DMS53 treated with DMSO at 0.1 percent for 48 hours (cell line): ENCODE measurements around the gene UIMC1.

Experiments used
- DNase-seq: peaks from one replicate; lab custom pipeline; 2025; ENCODE audit not compliant: unreplicated experiment; lab: John Stamatoyannopoulos, UW

The UIMC1 gene

DNA sequence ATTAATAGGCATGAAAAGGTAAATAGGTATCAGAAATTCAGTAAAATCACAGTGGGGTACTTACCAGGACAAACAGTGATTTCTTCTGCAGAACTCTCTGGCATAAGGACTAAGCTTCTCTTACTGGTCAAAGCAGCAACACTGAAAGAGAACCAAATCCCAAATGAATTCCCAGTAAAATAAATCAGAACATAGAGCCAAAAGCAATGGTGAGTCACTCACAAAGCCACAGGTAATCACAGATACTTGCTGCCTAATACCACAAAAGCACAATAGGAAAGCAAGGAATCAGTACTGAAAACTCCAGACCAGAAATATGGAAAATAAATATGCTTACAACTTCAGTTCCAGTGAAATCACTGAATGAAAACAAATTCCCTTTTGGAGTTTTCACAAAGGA lies 50.7 kb downstream of the UIMC1 start:
- no peak for DNase-seq

DNA sequence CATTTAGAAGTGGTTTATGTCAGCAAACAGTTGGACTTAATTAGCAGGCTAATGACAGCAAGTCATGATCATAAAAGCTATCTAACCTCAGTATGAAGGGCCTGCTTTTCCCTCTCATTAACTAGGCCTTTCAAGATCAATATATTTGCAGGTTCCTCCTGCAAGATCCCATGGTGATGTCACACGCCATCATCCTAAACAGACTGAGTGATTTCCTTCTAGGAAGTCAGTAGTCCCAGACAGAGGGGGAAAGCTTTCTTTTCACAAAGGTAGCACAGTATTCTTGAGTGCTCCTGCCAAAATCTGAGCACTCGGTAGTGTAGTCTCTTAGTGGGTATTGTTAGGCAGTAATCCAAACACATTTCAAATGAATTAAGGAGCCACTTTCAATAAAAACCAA lies 52.5 kb downstream of the UIMC1 start:
- no peak for DNase-seq

DNA sequence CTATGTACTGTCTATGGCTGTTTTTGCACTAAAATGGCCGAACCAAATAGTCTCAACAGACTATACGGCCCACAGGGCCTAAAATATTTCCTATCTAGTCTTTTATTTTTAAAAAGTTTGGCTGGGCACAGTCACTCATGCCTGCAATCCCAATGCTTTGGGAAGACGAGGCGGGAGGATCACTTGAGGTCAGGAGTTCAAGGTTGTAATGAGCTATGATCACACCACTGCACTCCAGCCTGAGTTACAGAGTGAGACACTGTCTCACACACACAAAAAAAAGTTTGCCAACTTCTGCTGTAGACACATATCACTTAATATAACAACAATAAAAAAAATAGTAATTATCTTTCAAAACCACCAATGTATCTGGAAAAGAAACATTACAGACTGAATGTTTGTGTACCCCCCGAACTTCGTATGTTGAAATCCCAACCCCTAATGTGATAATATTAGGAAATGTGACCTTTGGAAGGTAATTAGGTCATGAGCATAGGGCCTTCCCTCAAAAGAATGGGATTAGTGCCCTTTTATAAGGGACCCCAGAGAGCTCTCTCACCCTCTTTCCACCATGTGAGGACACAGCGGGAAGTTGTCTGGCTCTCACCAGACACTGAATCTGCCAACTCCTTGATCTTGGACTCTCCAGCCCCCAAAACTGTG lies 53.9 kb downstream of the UIMC1 start:
- DNase-seq = no peak

DNA sequence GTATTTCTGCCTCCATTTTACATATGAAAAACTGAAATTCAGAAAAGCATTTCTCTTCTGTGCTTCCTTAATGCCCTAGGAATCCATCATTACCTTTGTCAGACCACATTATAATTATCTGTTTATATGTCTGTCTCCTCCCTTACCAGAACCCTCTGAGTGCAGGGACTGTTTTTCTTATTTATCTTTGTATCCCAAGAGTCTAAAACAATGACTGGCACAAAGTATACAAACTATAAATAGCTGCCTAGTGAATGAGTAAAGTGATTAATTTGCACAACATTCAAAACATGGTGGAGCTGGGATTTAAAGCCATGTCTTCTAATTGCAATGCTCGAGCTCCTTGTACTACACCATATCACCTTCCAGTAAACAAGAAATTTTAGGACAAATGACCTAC lies 58.1 kb downstream of the UIMC1 start:
- DNase-seq = no peak

DNA sequence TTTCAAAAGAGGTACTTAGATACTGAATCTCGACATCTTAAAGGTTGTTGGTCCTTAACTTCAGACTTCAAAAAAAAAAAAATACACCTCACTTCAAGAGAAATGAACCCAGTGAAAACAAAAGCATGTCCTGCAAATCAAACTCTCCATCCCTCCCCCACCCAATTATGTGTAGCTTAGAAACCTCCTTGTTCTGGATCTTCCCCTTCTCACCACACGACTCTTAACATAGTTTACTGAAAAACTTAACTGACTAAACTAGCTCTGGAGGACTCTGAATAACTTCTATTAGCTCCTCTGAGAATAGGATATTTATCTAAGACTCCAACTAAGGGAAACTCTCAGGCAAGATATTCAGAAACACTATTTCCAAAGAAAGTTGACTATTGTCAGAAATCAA lies 58.7 kb downstream of the UIMC1 start:
- DNase-seq = no peak

DNA sequence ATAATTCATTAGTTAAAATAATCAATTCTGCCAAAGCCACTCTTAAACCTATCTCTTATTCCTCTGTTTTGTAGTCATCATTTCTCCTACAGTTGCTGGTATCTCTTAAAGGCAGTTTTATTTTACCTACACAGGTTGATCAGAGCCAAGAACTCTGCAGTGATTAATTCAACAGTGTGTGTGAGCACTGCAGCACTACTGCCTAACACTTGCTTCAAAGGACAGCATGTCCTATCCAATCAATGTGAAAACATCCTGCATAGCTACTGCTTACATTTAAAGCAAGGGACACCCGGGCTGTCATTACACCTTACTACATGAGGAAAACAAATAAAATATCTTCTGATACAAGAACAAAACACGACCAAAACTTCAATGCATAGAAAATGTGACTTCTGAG lies 62.3 kb downstream of the UIMC1 start:
- no peak for DNase-seq

DNA sequence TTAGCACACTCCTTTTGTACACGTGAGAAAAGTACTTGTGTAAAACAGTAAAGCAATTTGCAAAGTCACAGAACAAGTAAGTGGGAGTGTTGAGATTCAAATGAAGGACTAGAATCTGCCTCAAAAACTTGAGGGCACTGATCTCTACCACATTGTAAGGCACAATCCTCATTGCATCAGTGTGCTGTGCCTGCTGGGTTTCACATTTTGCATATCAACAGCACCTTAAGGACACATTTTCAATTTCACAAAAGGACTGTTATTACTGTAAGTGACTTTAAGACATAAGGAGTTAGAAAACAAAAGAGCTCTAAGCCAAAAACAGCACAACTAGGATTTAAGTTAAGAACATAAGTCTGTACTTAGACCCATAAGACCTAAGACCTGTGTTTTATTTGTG lies 62.8 kb downstream of the UIMC1 start:
- DNase-seq = no peak

DNA sequence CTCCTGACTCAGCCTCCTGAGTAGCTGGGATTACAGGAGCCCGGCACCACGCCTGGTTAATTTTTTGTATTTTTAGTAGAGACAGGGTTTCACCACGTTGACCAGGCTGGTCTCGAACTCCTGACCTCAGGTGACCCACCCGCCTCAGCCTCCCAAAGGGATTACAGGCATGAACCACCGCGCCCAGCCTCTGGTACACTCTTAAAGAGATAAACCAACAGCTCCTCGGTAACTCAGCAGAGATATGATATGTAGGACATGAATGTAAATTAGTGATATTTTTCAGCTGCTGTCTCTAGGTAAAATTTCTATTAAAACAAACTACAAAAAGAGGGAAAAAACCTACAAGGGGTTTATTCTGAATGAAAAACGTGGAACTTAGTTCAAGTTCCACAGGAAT lies 64.6 kb downstream of the UIMC1 start:
- DNase-seq = no peak

DNA sequence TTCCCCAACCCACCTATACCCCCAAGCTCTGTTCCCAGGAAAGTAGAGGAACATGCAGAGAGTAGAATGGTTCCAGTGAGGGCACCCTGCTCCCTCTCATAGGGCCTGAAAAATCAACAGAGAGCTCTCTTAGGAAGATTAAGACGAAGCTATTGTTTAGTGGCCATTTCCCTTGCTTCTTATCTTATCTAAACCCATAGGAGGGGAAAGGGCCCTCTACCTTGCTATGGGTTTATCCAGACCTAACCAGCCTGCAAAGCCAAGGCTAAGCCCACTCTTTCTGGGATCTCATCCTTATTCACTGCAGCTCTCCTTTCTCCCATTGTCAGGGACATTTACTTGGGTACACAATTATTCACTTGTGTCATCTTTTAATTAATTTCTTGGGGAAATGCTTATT lies 68.1 kb downstream of the UIMC1 start:
- DNase-seq = no peak

DNA sequence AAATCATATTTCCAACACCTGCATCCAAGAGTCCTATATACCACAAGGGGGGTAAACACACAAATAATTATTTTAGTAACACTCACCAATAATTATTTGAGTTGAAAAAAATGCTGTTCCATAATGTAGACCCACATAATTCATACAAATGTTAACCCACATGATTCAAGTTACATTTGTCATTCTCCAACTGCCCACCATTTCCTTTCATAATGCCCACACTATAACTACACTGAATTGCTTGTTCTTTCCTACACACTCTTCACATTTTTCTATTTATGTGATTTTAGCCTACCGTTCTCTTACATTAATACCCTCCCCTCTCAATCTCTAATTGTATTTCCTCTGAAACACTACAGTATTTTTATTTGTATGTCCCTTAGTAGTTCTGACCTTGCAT lies 71.6 kb downstream of the UIMC1 start:
- DNase-seq = no peak

DNA sequence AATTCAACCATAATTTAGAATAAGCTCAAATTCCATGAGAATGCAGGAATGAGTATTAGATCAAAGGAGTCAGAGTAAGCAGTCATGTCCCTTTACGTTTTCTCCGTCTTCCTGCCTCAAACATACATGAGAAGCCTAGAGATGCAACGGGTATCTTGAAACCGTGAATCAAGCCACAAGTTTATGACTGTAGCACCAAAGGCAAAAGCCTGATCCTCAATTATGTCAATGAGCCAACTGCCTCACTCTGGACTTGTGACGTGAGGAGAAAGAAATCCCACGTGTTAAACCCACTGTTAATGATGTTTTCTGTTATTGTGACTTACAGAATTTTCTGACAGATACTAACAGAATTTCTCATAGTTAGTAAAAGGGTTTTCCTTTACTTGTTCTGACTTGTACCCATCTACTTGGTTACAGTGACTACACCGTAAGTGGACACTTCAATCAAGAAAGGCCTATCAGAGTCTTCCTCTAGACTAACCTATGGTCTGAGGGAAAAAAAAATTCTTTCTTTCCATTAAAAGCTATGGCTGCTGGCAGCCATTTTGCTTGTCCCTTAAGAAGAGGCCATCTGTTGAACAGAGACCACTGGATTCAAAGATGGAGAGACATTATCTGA lies 72.2 kb downstream of the UIMC1 start:
- DNase-seq = no peak

DNA sequence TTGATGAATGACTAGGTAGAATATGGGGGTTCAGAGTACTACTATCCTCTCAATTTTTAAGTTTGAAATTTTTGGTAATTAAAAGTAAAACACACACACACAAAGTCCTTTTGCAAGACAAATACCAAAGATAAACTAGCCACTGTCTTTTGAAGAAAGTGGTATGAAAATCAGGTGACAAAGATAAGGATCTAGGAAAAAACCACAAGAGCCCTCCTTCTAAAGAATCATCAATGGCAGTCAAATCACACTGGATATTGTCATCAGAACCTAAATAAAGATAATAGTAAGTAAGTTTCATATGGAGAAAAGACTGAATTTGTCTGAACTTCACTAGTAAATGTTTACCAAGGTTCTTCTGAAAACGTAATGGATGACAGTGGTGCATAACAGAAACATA lies 76.9 kb downstream of the UIMC1 start:
- no peak for DNase-seq

DNA sequence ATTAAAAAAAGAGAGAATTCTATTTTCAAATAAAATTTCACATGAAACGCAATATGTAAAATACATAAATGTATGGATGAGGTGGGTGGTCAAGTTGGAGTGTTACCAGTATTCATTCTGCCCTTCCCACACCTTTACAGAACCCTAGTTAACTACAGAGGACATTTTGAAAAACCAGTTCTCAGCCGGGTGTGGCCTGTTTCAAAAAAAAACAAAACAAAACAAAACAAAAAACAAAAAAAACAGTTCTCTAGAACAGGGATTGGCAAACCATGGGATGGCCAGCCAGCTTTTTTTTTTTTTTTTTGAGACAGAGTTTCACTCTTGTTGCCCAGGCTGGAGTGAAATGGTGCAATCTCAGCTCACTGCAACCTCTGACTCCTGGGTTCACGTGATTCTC lies 79.0 kb downstream of the UIMC1 start:
- DNase-seq = no peak

DNA sequence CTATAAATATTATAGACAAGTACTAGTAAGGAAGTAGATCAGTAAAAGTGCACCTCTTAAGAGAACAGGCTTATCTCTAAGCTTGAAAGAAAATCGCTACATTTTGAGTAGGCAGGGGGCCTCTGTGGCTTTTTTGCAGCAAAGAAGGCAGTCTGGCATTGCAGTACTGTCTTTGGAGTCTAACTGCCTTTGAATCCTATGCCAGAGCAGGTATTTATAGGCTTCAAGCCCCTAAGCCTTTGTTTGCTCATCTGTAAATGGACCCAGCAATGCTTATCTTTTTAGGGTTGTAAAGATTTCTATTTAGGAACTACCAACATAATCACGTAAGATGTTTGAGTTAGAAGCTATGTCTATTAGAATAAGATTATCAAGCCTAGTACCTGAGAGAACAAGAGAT lies 83.8 kb downstream of the UIMC1 start:
- no peak for DNase-seq

DNA sequence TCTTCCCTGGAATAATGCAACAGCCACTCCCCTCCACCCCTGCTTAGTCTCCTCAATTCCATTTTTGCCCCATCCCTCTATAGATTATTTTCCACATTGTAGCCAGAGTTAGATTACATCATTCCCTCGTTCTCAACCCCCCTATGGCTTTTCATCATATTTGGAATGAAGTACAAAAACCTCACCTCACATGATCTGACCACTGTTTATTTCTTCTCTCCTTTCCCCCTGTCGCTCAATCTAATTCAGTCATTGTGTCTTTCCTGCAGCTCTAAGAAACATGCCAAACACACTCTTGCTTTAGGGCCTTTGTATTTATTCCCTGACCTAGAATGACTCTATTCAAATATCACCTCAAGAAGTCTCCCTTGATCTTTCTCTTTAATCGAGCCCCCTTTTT lies 84.9 kb downstream of the UIMC1 start:
- DNase-seq = no peak

DNA sequence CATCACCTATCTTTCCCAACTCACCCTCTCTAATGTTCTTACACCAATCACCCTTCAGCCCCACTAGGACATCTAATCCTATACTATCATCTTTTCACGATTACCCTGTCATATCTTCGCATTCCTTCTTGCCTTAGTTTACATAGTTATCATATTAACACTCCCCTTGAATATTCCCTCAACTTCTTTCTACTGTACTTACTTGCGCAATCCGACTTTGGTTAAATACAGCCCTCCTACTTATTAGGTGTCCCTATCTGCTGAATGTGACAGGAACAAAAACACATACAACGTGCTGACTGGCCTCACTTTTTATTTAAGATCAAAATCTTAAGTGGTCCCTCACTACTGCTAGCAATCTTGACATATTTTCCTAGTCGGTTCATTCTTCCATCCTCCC lies 88.0 kb downstream of the UIMC1 start:
- no peak for DNase-seq

DNA sequence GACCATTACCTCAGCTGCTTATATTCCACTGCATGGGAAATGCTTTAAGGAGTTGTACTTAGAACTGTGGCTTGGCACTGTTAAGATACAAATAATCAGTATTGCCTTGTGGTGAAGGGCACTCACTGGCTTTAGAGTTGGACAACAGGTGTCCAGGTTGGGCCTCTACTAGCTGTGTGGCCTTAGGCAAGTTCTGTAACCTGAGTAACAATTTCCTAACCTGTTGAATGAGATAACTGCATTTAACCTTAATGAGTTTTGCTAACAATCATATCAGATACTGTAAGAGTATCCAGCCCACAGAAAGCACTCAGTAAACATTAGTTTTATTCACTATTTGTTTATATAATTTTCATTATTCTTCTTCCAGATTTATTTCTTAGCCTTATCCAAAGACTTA lies 90.2 kb downstream of the UIMC1 start:
- no peak for DNase-seq

DNA sequence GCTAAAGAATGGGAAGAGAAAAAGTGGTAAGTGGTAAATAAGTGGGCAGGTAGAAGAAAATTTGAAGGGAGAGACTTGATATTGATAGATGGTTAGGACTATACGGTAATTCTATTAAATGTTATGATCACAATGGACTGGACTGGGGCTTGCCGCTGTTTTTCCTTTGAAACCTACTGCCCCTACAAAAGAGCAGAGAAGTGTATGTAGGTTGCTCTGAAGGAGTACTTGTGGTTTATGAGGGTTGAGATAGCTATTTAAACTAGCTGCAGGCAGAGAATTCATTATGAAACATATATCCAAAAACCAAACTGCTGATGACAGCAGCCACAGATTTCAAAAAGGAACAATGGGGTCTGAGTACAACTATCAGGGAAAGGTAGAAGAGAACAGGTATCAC lies 90.7 kb downstream of the UIMC1 start:
- no peak for DNase-seq

DNA sequence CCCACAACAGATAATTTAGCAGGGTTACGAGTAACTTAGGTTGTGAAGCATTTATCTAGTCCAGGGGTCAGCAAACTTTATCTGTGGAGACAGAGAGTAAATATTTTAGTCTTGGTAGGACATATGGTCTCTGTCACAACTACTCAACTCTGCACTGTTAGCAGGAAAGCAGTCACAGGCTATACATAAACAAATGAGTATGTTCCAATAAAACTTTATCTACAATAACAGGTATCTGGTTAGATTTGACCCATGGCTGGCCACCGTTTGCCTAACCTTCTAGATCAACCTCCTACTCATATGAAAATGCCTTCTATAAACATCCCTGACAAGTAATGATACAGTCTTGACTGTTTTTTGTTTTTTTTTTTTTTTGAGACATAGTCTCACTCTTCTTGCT lies 94.5 kb downstream of the UIMC1 start:
- DNase-seq = no peak

DNA sequence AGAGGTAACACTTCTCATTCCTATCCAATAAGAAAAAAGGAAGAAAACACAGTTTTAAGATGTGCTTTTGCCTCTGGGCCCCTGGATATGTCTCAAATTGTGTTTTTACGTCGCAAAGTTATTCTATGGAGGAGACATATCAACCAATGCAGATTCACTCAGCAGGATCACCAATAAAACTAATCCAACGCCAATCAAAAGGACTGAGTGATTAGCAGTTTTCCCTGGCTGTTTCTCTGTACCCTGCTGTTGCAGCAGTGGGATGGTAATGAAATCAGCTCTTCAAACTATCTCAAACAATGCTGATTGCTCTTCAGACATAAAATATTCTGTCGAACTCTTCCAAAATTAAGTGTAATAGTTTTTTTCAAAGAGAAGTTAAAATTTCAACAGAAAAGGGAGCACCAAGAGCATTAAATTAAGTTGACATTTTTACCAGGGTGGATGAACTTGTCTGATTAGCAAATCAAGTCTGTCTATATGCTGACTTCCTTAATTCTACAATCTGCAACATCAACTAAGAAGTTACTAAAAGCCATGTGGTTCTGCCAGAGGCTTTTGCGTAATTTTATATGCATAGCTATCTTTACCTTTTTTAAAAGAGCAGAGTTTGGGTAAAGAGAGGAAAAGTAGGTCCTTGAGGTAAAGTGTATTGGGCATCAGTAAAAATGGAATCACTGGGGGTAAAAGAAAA lies 97.8 kb downstream of the UIMC1 start:
- DNase-seq = no peak

DNA sequence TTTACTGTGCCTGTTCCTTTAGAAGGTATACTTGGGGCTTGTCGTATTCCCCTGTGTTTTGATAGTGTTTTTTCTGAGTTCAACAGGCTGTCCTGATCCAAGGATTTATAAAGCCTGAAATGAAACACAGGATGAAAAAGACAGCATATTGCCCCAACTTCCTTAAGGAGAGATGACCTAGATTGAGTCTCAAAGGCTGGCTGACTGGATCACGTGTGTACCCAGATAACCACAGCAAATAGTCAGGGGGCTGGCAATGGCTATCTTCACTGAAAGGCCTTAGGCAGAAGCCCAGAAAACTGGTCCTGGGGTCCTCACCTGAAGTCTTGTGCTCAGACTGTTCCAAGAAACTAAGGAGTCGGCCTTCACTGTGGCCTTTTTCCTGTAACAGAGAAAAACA lies 99.8 kb downstream of the UIMC1 start:
- DNase-seq = no peak

DNA sequence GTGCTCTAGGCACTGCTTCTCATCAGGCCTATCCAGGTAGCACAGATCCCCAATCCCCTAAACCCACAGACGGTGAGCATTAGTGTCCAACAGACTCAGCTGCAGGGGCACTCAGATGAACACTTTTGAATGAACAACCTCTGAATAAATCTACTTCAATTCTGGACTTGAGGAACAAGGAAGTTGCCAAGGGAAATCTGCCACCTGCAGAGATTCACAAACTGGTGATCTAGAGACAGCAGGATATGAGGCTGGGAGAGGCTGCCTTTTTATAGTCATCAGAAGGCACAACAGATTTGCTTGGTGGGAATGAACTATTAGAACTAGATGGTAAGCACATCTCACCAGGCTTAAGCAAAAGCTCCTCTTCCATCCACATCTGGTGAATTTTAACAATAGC lies 100.5 kb downstream of the UIMC1 start:
- no peak for DNase-seq

DNA sequence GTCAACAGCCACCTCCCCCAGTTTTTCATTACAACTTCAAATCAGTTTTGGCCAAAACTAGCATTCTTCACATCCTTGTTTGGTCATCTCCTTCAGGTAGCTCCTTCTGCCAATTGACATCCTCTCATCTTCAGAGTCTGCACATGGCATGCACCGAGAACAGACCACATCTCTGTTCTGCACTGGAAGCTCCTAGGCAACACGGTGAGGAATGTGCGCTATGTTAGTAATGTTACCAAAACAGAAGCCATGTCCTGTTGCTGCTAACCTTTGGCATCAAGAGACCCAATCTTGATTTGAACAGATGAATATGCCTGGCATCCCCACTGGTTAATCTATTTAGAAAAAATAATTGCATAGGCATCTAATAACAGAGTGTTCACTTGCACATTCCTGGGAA lies 102.3 kb downstream of the UIMC1 start:
- no peak for DNase-seq
